Kidney glomerular epithelial cell (primary cell): ENCODE measurements around the gene ILF3.
"Not testable (repeated sequence)": the region's sequence is repeated elsewhere in the genome, so short reads cannot be mapped to it uniquely, and the experiment has no call there.

Experiments
- DNase-seq: peaks from one replicate; lab custom pipeline; 2025; lab: John Stamatoyannopoulos, UW

The ILF3 gene

GRCh38 chr19:10675214-10675613 is 21.1 kb downstream of the ILF3 start:
- not testable (repeated sequence) for DNase-seq

DNA sequence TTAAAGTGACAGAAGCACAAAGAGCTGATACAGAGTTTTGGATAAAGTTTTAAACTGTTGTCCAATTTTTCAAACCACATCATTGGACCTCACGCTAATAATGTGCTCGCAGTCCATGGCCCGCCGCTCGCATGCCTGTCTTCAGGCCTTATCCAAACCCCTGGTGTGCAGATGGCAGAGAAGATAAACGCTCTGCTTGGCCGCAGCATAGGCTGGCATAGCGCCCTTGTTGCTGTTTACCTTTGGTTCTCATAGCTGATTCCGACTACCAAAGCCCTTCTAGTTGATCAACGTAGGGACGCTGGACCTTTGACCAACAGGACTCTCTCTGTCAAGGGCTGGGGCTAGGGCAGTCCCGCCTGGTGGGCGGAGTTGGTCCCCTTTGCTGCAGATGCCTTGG is 23.6 kb downstream of the ILF3 start:
- no peak for DNase-seq

DNA sequence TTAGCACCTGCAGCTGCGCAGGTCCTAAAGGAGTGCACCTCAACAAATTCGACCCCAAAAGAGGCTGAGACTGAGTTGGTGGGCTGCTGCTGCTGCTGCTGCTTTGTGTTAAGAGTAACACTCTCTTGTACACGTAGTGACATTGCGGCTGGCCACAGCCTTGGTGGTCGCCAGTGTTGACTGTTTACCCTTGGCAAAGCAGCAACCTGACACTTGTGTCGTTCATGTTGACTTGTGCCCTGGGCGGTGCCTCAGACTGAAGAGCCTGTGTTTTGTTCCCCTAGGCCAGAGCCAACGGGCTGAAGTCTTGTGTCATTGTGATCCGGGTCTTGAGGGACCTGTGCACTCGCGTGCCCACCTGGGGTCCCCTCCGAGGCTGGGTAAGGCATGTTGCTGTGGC is 24.7 kb downstream of the ILF3 start:
- DNase-seq = no peak

DNA sequence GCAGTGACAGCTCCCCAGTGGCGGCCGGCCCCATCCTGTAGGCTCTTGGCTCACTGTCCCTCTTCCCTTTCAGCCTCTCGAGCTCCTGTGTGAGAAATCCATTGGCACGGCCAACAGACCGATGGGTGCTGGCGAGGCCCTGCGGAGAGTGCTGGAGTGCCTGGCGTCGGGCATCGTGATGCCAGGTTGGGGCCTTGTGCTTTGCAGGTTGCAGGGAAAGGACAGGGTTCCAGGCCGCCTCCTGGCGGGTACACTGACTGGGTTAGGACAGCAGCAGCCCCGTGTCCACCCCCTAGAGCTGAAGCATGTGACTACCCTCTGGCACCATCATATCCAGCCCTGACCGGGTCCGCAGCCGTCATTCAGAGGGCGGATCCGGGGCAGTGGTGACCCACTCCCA is 25.6 kb downstream of the ILF3 start:
- DNase-seq = no peak

- DNase-seq = no peak
Observed at GRCh38 chr19:10680545-10681135, 26.5 kb downstream of the ILF3 start.

DNA sequence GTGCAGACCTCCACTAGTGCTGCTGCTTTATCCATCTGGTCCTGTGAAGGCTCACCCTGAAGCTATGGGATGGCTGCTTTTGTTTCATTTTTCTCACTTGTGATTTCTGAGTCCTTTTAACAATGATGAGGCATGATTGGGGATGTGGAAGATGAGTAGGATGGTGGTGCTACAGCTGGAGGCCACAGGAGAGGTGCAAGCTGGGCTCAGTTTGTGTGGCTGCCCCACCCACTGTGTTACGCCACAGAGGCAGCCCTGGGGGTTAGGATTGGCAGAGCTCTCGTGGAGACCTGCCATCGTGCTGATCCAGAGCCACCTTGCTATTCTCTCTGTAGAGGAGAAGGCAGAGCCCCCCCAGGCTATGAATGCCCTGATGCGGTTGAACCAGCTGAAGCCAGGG is 27.5 kb downstream of the ILF3 start:
- no peak for DNase-seq

DNA sequence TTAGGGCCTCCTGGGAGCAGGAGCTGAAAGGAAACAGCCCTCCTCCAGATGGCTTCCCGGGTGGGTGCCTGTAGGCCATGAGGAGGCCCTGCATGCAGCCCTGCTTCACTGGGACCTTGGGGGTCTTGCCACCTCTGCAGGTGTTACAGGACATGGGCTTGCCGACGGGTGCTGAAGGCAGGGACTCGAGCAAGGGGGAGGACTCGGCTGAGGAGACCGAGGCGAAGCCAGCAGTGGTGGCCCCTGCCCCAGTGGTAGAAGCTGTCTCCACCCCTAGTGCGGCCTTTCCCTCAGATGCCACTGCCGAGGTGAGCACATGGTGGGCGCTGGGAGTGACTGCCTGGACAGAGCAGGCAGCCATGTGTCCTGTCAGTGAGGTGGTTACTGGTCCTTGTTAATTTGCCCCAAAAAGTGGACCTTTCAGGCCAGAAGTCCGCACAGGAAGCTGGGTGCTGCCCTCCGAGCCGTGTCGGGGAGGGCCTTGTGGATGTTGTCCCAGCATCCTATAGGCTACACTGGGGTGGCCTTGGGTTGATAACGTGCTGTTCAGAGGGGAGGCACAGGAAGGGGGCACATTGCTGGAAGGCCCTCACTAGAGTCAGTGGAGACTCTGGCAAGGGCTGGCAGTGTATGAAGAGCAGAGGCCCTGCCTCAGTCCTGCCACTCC is 28.4 kb downstream of the ILF3 start:
- DNase-seq = no peak

DNA sequence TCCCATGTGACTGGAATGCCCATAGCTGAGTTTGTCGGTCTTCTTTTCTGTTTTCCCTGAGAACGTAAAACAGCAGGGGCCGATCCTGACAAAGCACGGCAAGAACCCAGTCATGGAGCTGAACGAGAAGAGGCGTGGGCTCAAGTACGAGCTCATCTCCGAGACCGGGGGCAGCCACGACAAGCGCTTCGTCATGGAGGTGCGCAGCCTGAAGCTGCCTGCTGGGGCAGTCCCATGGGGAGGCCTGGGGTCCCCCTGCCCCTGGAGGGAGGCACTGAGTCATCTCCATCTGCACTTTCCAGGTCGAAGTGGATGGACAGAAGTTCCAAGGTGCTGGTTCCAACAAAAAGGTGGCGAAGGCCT is 28.9 kb downstream of the ILF3 start:
- no peak for DNase-seq

GRCh38 chr19:10683582-10683981 is 29.4 kb downstream of the ILF3 start:
- no peak for DNase-seq

GRCh38 chr19:10685210-10685609 is 31.1 kb downstream of the ILF3 start:
- DNase-seq = no peak

- no peak for DNase-seq
Observed at GRCh38 chr19:10686193-10686592, 32.0 kb downstream of the ILF3 start.

DNA sequence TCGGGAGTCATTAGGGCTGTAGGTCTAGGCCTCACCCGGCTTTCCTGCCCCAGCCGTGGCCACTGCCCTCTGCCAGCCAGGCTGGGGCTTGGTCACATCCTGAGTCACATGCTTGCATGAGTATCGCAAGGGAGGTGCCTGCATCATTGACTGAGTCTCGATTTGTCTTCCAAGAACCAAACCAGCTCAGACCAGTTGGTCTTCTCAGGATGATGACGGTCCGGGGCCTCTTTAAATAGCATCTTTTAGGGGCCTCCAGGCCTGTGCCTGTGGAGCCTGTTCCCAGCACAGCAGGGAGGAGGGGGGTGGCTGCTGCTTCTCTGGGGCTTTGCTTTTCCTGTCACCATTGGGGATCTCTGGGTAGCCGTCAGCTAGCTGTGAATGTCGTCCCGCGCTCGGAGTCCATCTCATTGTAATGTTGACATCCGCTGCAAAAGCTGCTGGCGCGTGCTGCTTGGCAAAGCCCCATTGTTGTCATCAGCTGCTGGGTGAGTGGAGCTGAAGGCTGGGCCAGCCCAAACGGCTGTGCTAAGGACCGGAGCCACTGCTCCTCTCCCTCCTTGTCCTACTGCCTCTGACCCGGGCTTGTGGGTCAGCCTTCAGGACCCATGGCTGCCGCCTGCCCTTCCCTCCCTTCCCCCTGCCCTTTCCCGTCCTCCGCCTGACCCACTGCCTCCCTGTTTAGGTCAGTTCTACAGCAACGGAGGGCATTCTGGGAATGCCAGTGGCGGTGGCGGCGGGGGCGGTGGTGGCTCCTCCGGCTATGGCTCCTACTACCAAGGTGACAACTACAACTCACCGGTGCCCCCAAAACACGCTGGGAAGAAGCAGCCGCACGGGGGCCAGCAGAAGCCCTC is 32.7 kb downstream of the ILF3 start:
- DNase-seq = no peak

DNA sequence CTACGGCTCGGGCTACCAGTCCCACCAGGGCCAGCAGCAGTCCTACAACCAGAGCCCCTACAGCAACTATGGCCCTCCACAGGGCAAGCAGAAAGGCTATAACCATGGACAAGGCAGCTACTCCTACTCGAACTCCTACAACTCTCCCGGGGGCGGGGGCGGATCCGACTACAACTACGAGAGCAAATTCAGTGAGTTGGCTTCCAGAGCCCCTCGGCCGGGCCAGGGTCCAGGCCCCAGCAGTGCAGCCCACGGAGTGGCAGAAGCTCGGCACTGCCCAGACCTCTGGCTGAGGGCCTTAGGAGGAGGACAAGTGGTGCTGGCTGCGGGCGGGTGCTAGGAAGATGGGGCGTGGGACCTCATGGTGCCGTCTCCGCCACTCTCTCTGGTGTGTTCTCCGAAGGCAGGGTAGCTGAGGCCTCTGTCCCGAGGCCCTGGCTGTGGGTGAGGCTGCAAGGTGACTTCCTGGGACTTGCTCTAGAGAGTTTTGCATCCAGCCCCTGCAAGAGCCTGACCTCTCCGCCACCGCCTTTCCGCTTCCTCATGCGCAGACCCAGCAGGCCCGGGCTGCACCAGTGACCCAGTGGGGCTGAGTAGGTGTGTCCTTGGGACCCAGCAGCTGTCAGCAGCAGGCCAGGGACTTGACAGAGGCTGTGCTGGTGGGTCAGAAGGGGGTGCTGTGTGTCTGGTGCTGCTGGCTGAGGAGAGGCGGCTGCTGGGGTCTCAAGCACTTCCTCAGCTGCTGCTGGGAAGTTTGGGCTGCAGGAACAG is 33.6 kb downstream of the ILF3 start:
- DNase-seq = no peak

DNA sequence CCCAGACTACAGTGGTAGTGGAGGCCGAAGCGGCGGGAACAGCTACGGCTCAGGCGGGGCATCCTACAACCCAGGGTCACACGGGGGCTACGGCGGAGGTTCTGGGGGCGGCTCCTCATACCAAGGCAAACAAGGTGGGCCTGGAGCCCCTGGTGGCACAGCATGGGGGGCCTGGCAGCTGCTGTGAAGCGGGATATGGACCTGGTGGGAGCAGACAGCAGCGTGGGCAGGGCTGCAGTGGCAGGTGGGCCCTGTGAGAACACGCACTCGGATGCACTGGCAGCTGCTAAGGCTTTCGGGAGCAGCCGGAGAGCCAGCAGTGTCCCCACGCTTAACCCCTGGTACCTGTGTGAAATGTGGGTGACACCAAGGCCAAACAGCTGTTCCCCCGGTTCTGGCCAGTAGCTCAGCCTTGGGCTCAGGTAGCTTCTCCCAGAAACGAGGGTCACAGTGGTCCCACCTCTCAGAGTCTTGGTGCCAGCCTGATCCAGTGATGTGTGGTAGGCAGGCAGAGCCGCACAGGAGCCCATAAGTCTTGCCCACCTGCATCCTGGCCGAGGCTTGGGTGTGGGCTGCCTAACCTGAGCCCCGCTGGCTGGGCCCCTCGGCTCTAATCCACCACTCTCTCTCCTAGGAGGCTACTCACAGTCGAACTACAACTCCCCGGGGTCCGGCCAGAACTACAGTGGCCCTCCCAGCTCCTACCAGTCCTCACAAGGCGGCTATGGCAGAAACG is 34.6 kb downstream of the ILF3 start:
- DNase-seq = no peak

DNA sequence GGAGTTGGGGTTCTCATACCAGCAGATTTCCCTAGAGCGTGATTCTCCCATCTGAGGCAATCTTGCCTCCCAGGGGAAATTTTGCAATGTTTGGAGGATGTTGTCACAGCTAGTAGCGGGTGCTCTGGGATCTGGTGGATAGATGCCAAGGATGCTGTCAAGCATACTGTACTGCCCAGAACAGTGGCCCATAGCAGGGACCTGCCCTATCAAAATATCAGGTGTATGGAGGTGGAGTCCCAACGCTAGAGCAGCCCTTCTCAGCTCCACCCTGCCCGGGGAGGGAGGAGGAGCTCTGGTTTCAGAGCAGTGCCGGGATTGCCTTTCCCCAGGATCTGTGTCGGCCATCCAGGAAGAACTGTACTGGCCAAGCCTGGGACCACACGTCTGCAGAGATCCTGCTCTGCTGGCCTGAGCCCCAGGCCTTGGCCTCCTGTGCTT is 36.2 kb downstream of the ILF3 start:
- DNase-seq = peak; percentile 49

GRCh38 chr19:10691178-10691881 is 37.2 kb downstream of the ILF3 start:
- no peak for DNase-seq

DNA sequence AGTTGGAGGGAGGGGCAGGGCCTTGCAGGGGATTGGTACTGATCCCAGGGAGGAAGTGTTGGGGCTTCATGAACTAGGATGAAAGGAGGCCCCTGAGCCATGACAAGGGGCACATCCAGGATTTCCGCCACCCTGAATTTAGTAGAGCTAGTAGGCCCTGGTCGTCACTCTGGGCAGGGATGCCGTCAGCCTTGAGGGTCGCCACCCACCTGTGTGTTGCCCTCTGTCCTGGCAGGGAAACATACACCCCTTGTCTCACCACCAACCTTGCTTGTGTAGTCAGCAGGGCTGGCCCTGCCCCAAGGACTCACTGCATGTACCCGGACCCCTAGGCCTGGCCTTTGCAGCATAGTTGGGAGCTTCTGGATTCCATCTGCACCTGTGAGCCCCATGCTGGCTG is 37.7 kb downstream of the ILF3 start:
- no peak for DNase-seq

- no peak for DNase-seq
Observed at GRCh38 chr19:10692673-10693264, 38.6 kb downstream of the ILF3 start.

DNA sequence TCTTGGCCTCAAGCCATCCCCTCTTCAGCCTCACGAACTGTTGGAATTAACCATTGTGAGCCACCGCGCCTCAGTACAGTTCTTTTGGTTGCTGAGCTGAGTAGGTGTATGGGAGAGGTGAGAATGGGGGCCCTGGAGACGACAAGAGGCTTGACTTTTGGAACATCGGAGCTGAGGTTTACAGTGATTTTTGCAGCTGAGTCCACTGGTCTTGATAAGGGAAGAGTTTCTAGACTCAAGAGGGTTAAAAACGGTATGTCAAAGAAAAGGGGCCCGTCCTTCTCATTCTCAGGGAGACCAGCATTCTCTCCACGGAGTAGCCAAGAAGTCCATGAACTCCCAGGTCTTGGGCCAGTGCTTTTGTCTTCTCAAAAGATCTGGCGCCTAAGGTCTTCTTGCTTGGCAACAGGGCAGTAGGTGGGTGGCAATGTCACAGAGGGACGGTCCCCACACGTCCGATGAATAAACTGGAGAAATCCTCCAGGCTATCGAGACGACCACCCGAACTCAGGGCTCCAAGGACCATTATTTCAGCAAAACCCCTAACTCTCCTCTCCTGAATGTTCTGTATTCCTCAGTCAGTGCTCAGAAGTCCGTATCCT is 40.7 kb downstream of the ILF3 start:
- DNase-seq = no peak
